GM19043 (cell line): ENCODE data around the gene MMP14.
A peak's percentile ranks its signal among the peaks of the same experiment; 100 is the strongest.
"Not testable (repeated sequence)": the region's sequence is repeated elsewhere in the genome, so short reads cannot be mapped to it uniquely, and the experiment has no call there.

Experiments used
- ATAC-seq: cut with Tn5 transposase; IDR thresholded peaks from one replicate; pipeline ENCODE4 v1.9.1; 2021; ENCODE audit warnings: low read depth; ENCODE audit not compliant: unreplicated experiment

The MMP14 gene

GRCh38 chr14:22813145-22813544 is 23.2 kb upstream of the MMP14 start:
- ATAC-seq = no peak

- ATAC-seq = no peak
Measured at GRCh38 chr14:22814373-22814772, 22.0 kb upstream of the MMP14 start.

- ATAC-seq = no peak
Measured at GRCh38 chr14:22814941-22815713, 21.3 kb upstream of the MMP14 start, which contains the start of gene SLC7A7. TSS of gene SLC7A7 (minus strand) at chr14:22815435. CDS start at chr14:22813398, 2,037 bp downstream.

- ATAC-seq = no peak
Measured at GRCh38 chr14:22819151-22819988, 17.0 kb upstream of the MMP14 start.

GRCh38 chr14:22820731-22821130 is 15.7 kb upstream of the MMP14 start:
- no peak for ATAC-seq

- no peak for ATAC-seq
Measured at GRCh38 chr14:22821193-22822015, 15.0 kb upstream of the MMP14 start.

GRCh38 chr14:22822016-22822570 is 14.3 kb upstream of the MMP14 start:
- ATAC-seq = no peak

- no peak for ATAC-seq
Measured at GRCh38 chr14:22822571-22823098, 13.8 kb upstream of the MMP14 start.

GRCh38 chr14:22824711-22825359 is 11.6 kb upstream of the MMP14 start:
- ATAC-seq = no peak

GRCh38 chr14:22829076-22829660 is 7.2 kb upstream of the MMP14 start:
- not testable (repeated sequence) for ATAC-seq

- ATAC-seq = peak; percentile 74
Measured at GRCh38 chr14:22829661-22830442, 6.5 kb upstream of the MMP14 start, which contains the start of gene MRPL52. TSS of gene MRPL52 (plus strand) at chr14:22829887. CDS start at chr14:22829913, 26 bp downstream.

GRCh38 chr14:22830443-22831010 is 5.9 kb upstream of the MMP14 start:
- no peak for ATAC-seq

GRCh38 chr14:22835505-22835904 is 880 bp upstream of the MMP14 start:
- ATAC-seq = no peak

GRCh38 chr14:22837114-22837749 is 847 bp downstream of the MMP14 start:
- no peak for ATAC-seq

- ATAC-seq = no peak
Measured at GRCh38 chr14:22837750-22838538, 1.6 kb downstream of the MMP14 start.

- ATAC-seq = no peak
Measured at GRCh38 chr14:22838631-22839041, 2.3 kb downstream of the MMP14 start.
